Measurements from ENCODE around the gene PGM2L1. TPM values are rescaled to one million over a fixed set of nuclear protein-coding genes. Genes with fewer than 3 reads are reported as not detected.

The PGM2L1 gene
- total RNA-seq, 4 donors from 2014 or later, result 1.0 to 21.8 (median 8.8) TPM

GRCh38 chr11:74377689-74378088, 20.5 kb downstream of the PGM2L1 start:
- Histone ChIP-seq H3K27ac (no peak overlapping the region), H3K4me3 (no peak overlapping the region), H3K27me3 (no peaks in the 10 kb centered on the region), H3K36me3 (no peaks in the 10 kb centered on the region), H3K4me1 (no peaks in the 10 kb centered on the region), H3K9me3 (no peaks in the 10 kb centered on the region)
- TF ChIP-seq CTCF (IDR thresholded peaks at IDR 0.05) (no peak), POLR2A (IDR thresholded peaks at IDR 0.05) (no peak)
- intact Hi-C loops (cut with DNase I; ENCODE audit: low total_unique reads), result no loop called here
- no peak for DNase-seq

- Histone ChIP-seq H3K27me3 (no peaks in the 10 kb centered on the region), H3K4me3 (no peak overlapping the region), H3K4me1 (no peaks in the 10 kb centered on the region), H3K9me3 (no peaks in the 10 kb centered on the region), H3K36me3 (no peaks in the 10 kb centered on the region), H3K27ac (no peak overlapping the region)
- no peak for DNase-seq
- intact Hi-C loops (cut with DNase I; ENCODE audit: low total_unique reads), result no loop called here
- no peak for TF ChIP-seq POLR2A (IDR thresholded peaks at IDR 0.05)
- no peak for TF ChIP-seq CTCF (IDR thresholded peaks at IDR 0.05)
Measured at GRCh38 chr11:74373382-74373781, 24.9 kb downstream of the PGM2L1 start.

- Histone ChIP-seq H3K27ac (no peak overlapping the region), H3K4me1 (no peaks in the 10 kb centered on the region), H3K9me3 (no peaks in the 10 kb centered on the region), H3K27me3 (no peaks in the 10 kb centered on the region), H3K36me3 (no peaks in the 10 kb centered on the region), H3K4me3 (no peak overlapping the region)
- no peak for DNase-seq
- intact Hi-C loops (cut with DNase I; ENCODE audit: low total_unique reads), result no loop called here
- TF ChIP-seq CTCF (IDR thresholded peaks at IDR 0.05), result no peak
- no peak for TF ChIP-seq POLR2A (IDR thresholded peaks at IDR 0.05)
Measured at GRCh38 chr11:74371269-74372052, 26.8 kb downstream of the PGM2L1 start.

DNA sequence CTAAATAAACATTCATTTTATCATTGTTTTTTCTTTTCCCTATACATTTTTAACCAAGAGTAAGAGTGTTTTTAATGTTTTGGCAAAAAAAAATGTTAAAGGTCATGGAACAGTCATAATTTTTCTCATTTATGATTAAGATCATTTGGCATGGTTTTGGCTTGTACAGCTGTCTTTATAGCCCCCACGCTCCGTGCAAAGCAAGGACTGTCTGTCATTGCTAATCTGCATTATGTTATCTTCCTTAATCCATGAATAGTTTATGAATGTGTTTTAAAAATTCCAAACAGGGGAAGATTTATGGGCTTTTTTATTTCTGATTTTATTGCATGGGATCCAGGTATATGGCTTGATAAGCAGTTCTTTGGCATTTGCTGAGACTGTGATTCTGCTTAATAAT, 28.1 kb downstream of the PGM2L1 start:
- DNase-seq, result no peak
- Histone ChIP-seq H3K9me3 (no peaks in the 10 kb centered on the region), H3K36me3 (no peaks in the 10 kb centered on the region), H3K4me1 (no peaks in the 10 kb centered on the region), H3K27me3 (no peaks in the 10 kb centered on the region), H3K27ac (no peak overlapping the region), H3K4me3 (no peak overlapping the region)
- TF ChIP-seq CTCF (IDR thresholded peaks at IDR 0.05), result no peak
- no peak for TF ChIP-seq POLR2A (IDR thresholded peaks at IDR 0.05)
- intact Hi-C loops (cut with DNase I; ENCODE audit: low total_unique reads), result no loop called here

DNA sequence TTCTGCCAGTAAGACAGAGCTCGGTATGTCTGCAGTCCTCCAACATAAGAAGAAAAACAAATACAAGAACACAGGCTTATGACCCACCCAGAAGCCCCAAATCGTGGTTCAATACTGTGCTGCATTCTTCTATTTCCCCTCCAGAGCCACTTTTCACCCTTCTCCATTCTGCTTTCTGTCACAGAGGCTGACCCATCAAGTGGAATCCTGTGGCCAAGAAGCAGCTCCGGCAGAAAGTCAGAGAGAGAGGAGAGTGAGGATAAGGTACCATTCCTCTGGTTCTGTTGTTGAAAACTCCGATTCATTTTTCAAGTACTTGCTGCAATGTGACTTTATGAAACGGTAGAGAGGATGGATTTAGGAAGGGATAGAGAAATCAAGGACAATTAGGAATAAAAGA, 30.4 kb downstream of the PGM2L1 start:
- no peak for TF ChIP-seq CTCF (IDR thresholded peaks at IDR 0.05)
- no peak for TF ChIP-seq POLR2A (IDR thresholded peaks at IDR 0.05)
- no peak overlapping the region for H3K4me3 ChIP-seq
- H3K27ac ChIP-seq, result no peak overlapping the region
- no peaks in the 10 kb centered on the region for H3K27me3 ChIP-seq
- DNase-seq, result no peak
- no peaks in the 10 kb centered on the region for H3K36me3 ChIP-seq
- intact Hi-C loops (cut with DNase I; ENCODE audit: low total_unique reads), result no loop called here
- H3K4me1 ChIP-seq, result no peaks in the 10 kb centered on the region
- H3K9me3 ChIP-seq, result no peaks in the 10 kb centered on the region

Data from uterus (tissue), 4 donors.